Nephron (organoid): ENCODE data around the gene KRTAP5-11.

ENCODE experiments used
- H3K27ac Mint-ChIP-seq, 3 experiments: 2 replicates each; pipeline ENCODE4 v1.8.0; 2020; ENCODE audit warnings: mixed read lengths in 3 of 3, mild to moderate bottlenecking in 2 of 3, moderate library complexity in 1 of 3
- H3K27me3 Mint-ChIP-seq: 2 replicates; pipeline ENCODE4 v1.8.0; 2021; ENCODE audit warnings: low read depth, mild to moderate bottlenecking, moderate library complexity, mixed read lengths
- H3K36me3 Mint-ChIP-seq: 2 replicates; pipeline ENCODE4 v1.8.0; 2020; ENCODE audit warnings: low read depth, mixed read lengths
- H3K4me1 Mint-ChIP-seq: 2 replicates; pipeline ENCODE4 v1.8.0; 2020; ENCODE audit warnings: mixed read lengths
- H3K4me3 Mint-ChIP-seq, 3 experiments: 2 replicates each; pipeline ENCODE4 v1.8.0; 2020; ENCODE audit warnings: mild to moderate bottlenecking in 3 of 3, mixed read lengths in 3 of 3, moderate library complexity in 2 of 3
- H3K9me3 Mint-ChIP-seq: 2 replicates; pipeline ENCODE4 v1.8.0; 2020; ENCODE audit warnings: mixed read lengths
- CTCF ChIP-seq, 3 experiments: fragments of 200-600 bp; sonication (generic); IDR thresholded peaks; one replicate each; pipeline ENCODE4 v1.5.0; 2021; ENCODE audit warnings: antibody characterized with exemption in 3 of 3; ENCODE audit not compliant: unreplicated experiment in 3 of 3

The KRTAP5-11 gene

GRCh38 chr11:71555508-71555907 is 27.2 kb downstream of the KRTAP5-11 start:
- H3K27me3 Mint-ChIP-seq, result peaks cover 4% of the 10 kb centered on the region
- no peak overlapping the region for H3K27ac Mint-ChIP-seq
- TF ChIP-seq CTCF (IDR thresholded peaks at IDR 0.05; ENCODE audit: unreplicated experiment in 3 of 3), result no peak
- H3K9me3 Mint-ChIP-seq, result peaks cover 9% of the 10 kb centered on the region
- no peaks in the 10 kb centered on the region for H3K4me1 Mint-ChIP-seq
- no peaks in the 10 kb centered on the region for H3K36me3 Mint-ChIP-seq
- no peak overlapping the region for H3K4me3 Mint-ChIP-seq

DNA sequence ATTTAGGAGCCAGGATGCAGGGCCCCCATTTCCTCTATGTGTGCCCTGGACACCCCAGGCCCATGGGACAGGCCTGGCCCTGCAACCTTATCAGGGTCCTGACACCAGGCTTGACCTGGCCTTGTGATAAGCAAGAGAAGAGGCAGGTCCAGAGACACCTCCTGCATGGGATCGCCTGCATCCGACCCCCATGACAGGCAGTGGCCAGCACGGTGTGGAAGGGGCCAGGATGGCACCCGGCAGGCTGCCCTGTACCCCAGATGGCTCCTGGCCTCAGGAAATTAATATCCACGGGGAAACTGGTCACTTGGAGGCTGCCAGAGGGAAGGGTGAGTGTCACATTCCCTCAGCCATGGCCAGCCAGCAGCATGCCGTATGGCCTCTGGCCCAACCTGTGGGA is 27.7 kb downstream of the KRTAP5-11 start:
- H3K36me3 Mint-ChIP-seq, result no peaks in the 10 kb centered on the region
- no peaks in the 10 kb centered on the region for H3K4me1 Mint-ChIP-seq
- peaks cover 9% of the 10 kb centered on the region for H3K9me3 Mint-ChIP-seq
- H3K27ac Mint-ChIP-seq, result no peak overlapping the region
- H3K27me3 Mint-ChIP-seq, result peaks cover 8% of the 10 kb centered on the region
- no peak overlapping the region for H3K4me3 Mint-ChIP-seq
- TF ChIP-seq CTCF (IDR thresholded peaks at IDR 0.05; ENCODE audit: unreplicated experiment in 3 of 3), result no peak

DNA sequence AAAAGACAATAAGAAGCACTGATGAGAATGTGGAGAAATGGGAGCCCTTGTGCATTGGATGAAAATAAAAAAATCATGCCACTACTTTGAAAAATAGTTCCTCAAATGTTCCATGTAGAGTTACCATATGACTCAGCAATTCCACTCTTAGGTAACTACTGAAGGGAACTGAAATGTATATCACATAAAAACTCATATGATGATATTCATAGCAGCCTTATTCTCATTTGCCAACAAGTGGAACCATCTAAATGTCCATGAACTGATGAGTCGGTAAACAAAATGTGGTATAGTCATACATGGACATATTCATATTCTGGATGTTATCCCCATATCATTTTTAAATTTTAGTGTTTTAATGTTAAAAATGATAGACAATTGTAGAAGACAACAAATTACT is 31.0 kb downstream of the KRTAP5-11 start:
- no peak for TF ChIP-seq CTCF (IDR thresholded peaks at IDR 0.05; ENCODE audit: unreplicated experiment in 3 of 3)
- Mint-ChIP-seq H3K9me3 (peaks cover 6% of the 10 kb centered on the region), H3K27me3 (peaks cover 5% of the 10 kb centered on the region), H3K4me3 (no peak overlapping the region), H3K36me3 (no peaks in the 10 kb centered on the region), H3K27ac (no peak overlapping the region), H3K4me1 (no peaks in the 10 kb centered on the region)

DNA sequence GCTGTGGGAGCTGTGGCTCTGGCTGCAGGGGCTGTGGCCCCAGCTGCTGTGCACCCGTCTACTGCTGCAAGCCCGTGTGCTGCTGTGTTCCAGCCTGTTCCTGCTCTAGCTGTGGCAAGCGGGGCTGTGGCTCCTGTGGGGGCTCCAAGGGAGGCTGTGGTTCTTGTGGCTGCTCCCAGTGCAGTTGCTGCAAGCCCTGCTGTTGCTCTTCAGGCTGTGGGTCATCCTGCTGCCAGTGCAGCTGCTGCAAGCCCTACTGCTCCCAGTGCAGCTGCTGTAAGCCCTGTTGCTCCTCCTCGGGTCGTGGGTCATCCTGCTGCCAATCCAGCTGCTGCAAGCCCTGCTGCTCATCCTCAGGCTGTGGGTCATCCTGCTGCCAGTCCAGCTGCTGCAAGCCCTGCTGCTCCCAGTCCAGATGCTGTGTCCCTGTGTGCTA is 33.9 kb downstream of the KRTAP5-11 start:
- H3K4me1 Mint-ChIP-seq, result peaks cover 9% of the 10 kb centered on the region
- H3K27ac Mint-ChIP-seq, result no peak overlapping the region
- no peaks in the 10 kb centered on the region for H3K36me3 Mint-ChIP-seq
- no peak overlapping the region for H3K4me3 Mint-ChIP-seq
- TF ChIP-seq CTCF (IDR thresholded peaks at IDR 0.05; ENCODE audit: unreplicated experiment in 3 of 3), result no peak
- H3K9me3 Mint-ChIP-seq, result peaks cover 10% of the 10 kb centered on the region
- peaks cover 9% of the 10 kb centered on the region for H3K27me3 Mint-ChIP-seq

- H3K4me3 Mint-ChIP-seq, result no peak within 1 kb of the TSS
- H3K27ac Mint-ChIP-seq, result no peak within 1 kb of the TSS
- H3K4me1 Mint-ChIP-seq, result peaks cover 15% of the 10 kb centered on the region
- peaks cover 9% of the 10 kb centered on the region for H3K27me3 Mint-ChIP-seq
- no peaks in the 10 kb centered on the region for H3K36me3 Mint-ChIP-seq
- no peak for TF ChIP-seq CTCF (IDR thresholded peaks at IDR 0.05; ENCODE audit: unreplicated experiment in 3 of 3)
- peaks cover 10% of the 10 kb centered on the region for H3K9me3 Mint-ChIP-seq
Observed at GRCh38 chr11:71548120-71548519, 34.6 kb downstream of the KRTAP5-11 start, which contains the start of gene KRTAP5-9. Gene KRTAP5-9 (plus strand): TSS chr11:71548420. CDS start chr11:71548658, 238 bp downstream.

DNA sequence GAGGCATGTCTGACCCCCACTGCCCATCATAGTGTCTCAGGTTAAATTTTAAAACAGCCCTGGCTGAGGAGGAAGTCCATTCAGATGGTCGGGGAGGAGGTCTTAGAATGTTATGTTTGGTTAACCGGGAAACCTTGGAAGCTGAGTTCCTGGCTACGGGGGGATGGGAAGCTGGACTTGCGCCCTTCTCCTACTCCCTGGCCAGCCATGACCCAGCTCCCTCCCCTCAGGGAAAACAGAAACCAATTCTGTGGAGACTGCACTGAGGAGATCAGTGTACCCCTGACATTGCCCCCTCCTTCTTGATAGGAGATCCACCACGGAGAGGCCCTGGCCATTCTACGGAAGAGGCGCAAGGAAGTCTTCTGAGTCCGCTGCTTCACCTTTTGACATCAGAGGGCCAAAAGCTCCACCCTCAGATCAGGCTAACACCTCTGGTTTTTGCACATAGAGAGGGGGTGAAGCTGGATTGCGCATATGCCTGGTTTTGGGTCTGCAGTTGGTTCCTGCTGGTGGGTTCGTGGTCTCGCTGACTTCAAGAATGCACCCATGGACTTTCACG is 37.2 kb downstream of the KRTAP5-11 start:
- peaks cover 10% of the 10 kb centered on the region for H3K9me3 Mint-ChIP-seq
- no peak for TF ChIP-seq CTCF (IDR thresholded peaks at IDR 0.05; ENCODE audit: unreplicated experiment in 3 of 3)
- H3K4me1 Mint-ChIP-seq, result peaks cover 18% of the 10 kb centered on the region
- no peak overlapping the region for H3K4me3 Mint-ChIP-seq
- peaks cover 9% of the 10 kb centered on the region for H3K27me3 Mint-ChIP-seq
- peaks cover 4% of the 10 kb centered on the region for H3K36me3 Mint-ChIP-seq
- H3K27ac Mint-ChIP-seq, result peak overlapping the region in 1 of 3 experiments; percentile 49
